ENCODE measurements around the gene CHID1. TPM values are rescaled to one million over a fixed set of nuclear protein-coding genes. Genes with fewer than 3 reads are reported as not detected.

The CHID1 gene
- polyA plus RNA-seq, 1 experiment, result 95.5 TPM

DNA sequence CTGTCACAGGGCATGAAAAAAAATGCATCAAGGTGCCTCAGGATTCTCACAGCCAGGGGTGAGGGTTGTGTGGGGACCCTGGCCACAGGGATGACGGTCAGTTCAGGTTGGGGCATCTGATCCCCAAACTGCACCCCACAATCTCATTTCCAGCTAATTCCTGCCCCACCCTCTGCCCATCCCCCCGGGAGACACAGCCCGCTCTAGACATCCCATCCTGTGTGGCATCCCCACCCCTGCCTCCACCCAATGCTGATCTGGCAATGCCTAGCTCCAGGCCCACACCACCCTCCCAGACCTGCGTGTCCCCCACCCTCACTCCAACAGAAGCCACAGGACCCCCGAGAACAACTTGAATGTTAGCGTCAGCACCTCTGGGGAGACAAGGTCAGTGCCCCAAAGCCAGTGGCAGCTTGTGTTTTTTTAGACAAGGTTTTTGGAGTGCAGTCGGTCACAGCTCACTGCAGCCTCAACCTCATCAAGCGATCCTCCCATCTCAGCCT is 42.7 kb downstream of the CHID1 start:
- Histone ChIP-seq H3K9me3 (ENCODE audit: control insufficient read depth, insufficient read depth, low read length) (no peaks in the 10 kb centered on the region; the same call in 1 of the 2 replicates), H3K27me3 (ENCODE audit: control insufficient read depth, insufficient read depth, low read length) (no peaks in the 10 kb centered on the region), H3K4me3 (ENCODE audit: low read depth, low read length) (no peak overlapping the region), H3K27ac (ENCODE audit: low read depth, low read length) (no peak overlapping the region)
- POLR2A ChIA-PET, result interaction anchor here (1.8 kb wide), 1 partner anchor 21 kb away, joined by 4 read pairs; no protein-coding TSS in a partner anchor
- CTCF ChIA-PET, result no interaction called here
- TF ChIP-seq CTCF (IDR thresholded peaks at IDR 0.05; ENCODE audit: low read depth, low read length), result no peak
- no peak for DNase-seq (ENCODE audit: low read depth, low spot score)

DNA sequence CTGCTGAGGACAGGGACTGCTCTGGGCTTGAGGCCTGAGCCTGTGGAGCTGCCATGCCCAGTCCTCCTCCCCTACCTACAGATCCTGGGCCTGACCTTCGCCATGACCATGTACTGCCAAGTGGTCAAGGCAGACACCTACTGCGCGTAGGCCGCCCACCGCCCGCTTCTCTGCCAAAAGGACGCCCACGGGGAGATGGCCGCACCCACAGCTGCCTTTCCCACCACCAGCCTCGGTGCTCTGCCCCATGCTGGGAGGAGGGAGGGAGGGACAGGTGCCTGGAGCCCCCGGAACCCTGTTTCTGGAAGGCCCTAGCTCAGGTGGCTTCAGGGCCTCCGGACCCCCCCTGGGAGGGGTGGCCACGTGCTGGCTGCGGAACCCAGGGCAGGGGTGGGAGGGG is 44.1 kb downstream of the CHID1 start:
- no peak for DNase-seq (ENCODE audit: low read depth, low spot score)
- ChIA-PET POLR2A (interaction anchor here (1.2 to 1.8 kb wide), 3 partner anchors 8 to 48 kb away, joined by 3 to 4 read pairs (median 3); partner anchors contain the start of gene PNPLA2), CTCF (no interaction called here)
- no peaks in the 10 kb centered on the region; the same call in 1 of the 2 replicates for H3K9me3 ChIP-seq (ENCODE audit: control insufficient read depth, insufficient read depth, low read length)
- no peak overlapping the region for H3K4me3 ChIP-seq (ENCODE audit: low read depth, low read length)
- no peak for TF ChIP-seq CTCF (IDR thresholded peaks at IDR 0.05; ENCODE audit: low read depth, low read length)
- no peak overlapping the region for H3K27ac ChIP-seq (ENCODE audit: low read depth, low read length)
- no peaks in the 10 kb centered on the region for H3K27me3 ChIP-seq (ENCODE audit: control insufficient read depth, insufficient read depth, low read length)

GRCh38 chr11:865462-866430 is 44.9 kb downstream of the CHID1 start:
- ChIA-PET POLR2A (interaction anchor here (1.3 to 1.8 kb wide), 2 partner anchors 9 to 19 kb away, joined by 3 to 4 read pairs; no protein-coding TSS in a partner anchor), CTCF (no interaction called here)
- Histone ChIP-seq H3K4me3 (ENCODE audit: low read depth, low read length) (no peak overlapping the region), H3K27ac (ENCODE audit: low read depth, low read length) (no peak overlapping the region), H3K9me3 (ENCODE audit: control insufficient read depth, insufficient read depth, low read length) (no peaks in the 10 kb centered on the region; the same call in 1 of the 2 replicates), H3K27me3 (ENCODE audit: control insufficient read depth, insufficient read depth, low read length) (no peaks in the 10 kb centered on the region)
- TF ChIP-seq CTCF (IDR thresholded peaks at IDR 0.05; ENCODE audit: low read depth, low read length), result no peak
- DNase-seq (ENCODE audit: low read depth, low spot score), result no peak

- no peak for TF ChIP-seq CTCF (IDR thresholded peaks at IDR 0.05; ENCODE audit: low read depth, low read length)
- H3K9me3 ChIP-seq (ENCODE audit: control insufficient read depth, insufficient read depth, low read length), result no peaks in the 10 kb centered on the region; the same call in 1 of the 2 replicates
- CTCF ChIA-PET, result no interaction called here
- POLR2A ChIA-PET, result no interaction called here
- H3K27ac ChIP-seq (ENCODE audit: low read depth, low read length), result no peak overlapping the region
- DNase-seq (ENCODE audit: low read depth, low spot score), result no peak
- no peak overlapping the region for H3K4me3 ChIP-seq (ENCODE audit: low read depth, low read length)
- no peaks in the 10 kb centered on the region for H3K27me3 ChIP-seq (ENCODE audit: control insufficient read depth, insufficient read depth, low read length)
These were observed 45.7 kb downstream of the CHID1 start for GRCh38 chr11:864898-865297.
